ENCODE results near the gene TIAL1. TPM values are rescaled to one million over a fixed set of nuclear protein-coding genes. Genes with fewer than 3 reads are reported as not detected.
"Not testable (repeated sequence)": the region's sequence is repeated elsewhere in the genome, so short reads cannot be mapped to it uniquely, and the experiment has no call there.

Gene TIAL1
- total RNA-seq, 1 donor from 2014 or later = 192 TPM

GRCh38 chr10:119556081-119556480 lies 40.7 kb downstream of the TIAL1 start:
- intact Hi-C loops (cut with micrococcal nuclease); H3K9me3 Mint-ChIP-seq; DNase-seq (ENCODE audit: low spot score); H3K4me3 Mint-ChIP-seq; H3K36me3 Mint-ChIP-seq (ENCODE audit: low read depth); H3K27ac Mint-ChIP-seq; H3K4me1 Mint-ChIP-seq (ENCODE audit: low read depth): not testable (repeated sequence)
- peaks cover 12% of the 10 kb centered on the region for H3K27me3 Mint-ChIP-seq (ENCODE audit: insufficient read depth)

GRCh38 chr10:119555178-119555784 lies 41.5 kb downstream of the TIAL1 start:
- peaks cover 15% of the 10 kb centered on the region for H3K27me3 Mint-ChIP-seq (ENCODE audit: insufficient read depth)
- H3K4me3 Mint-ChIP-seq = no peak overlapping the region
- H3K27ac Mint-ChIP-seq = no peak overlapping the region
- DNase-seq (ENCODE audit: low spot score) = no peak
- H3K4me1 Mint-ChIP-seq (ENCODE audit: low read depth) = no peaks in the 10 kb centered on the region
- no peaks in the 10 kb centered on the region for H3K36me3 Mint-ChIP-seq (ENCODE audit: low read depth)
- H3K9me3 Mint-ChIP-seq = no peaks in the 10 kb centered on the region
- intact Hi-C loops (cut with micrococcal nuclease) = no loop called here

- DNase-seq (ENCODE audit: low spot score) = no peak
- no peaks in the 10 kb centered on the region for H3K4me1 Mint-ChIP-seq (ENCODE audit: low read depth)
- H3K9me3 Mint-ChIP-seq = no peaks in the 10 kb centered on the region
- no peak overlapping the region for H3K27ac Mint-ChIP-seq
- intact Hi-C loops (cut with micrococcal nuclease) = no loop called here
- peaks cover 36% of the 10 kb centered on the region for H3K27me3 Mint-ChIP-seq (ENCODE audit: insufficient read depth)
- no peaks in the 10 kb centered on the region for H3K36me3 Mint-ChIP-seq (ENCODE audit: low read depth)
- no peak overlapping the region for H3K4me3 Mint-ChIP-seq
Observed at GRCh38 chr10:119550827-119551226, 45.9 kb downstream of the TIAL1 start.

GRCh38 chr10:119549247-119549999 lies 47.3 kb downstream of the TIAL1 start:
- Mint-ChIP-seq H3K4me3 (no peak overlapping the region), H3K27me3 (ENCODE audit: insufficient read depth) (peaks cover 36% of the 10 kb centered on the region), H3K4me1 (ENCODE audit: low read depth) (no peaks in the 10 kb centered on the region), H3K27ac (no peak overlapping the region), H3K9me3 (no peaks in the 10 kb centered on the region), H3K36me3 (ENCODE audit: low read depth) (no peaks in the 10 kb centered on the region)
- no peak for DNase-seq (ENCODE audit: low spot score)
- intact Hi-C loops (cut with micrococcal nuclease) = loop anchor here (10.0 kb wide), 1 partner anchor 105 kb away; no protein-coding TSS in a partner anchor

GRCh38 chr10:119546009-119546408 lies 50.8 kb downstream of the TIAL1 start:
- H3K36me3 Mint-ChIP-seq (ENCODE audit: low read depth) = peaks cover 4% of the 10 kb centered on the region
- H3K4me3 Mint-ChIP-seq = no peak overlapping the region
- H3K27ac Mint-ChIP-seq = no peak overlapping the region
- DNase-seq (ENCODE audit: low spot score) = no peak
- no peaks in the 10 kb centered on the region for H3K9me3 Mint-ChIP-seq
- peaks cover 29% of the 10 kb centered on the region for H3K27me3 Mint-ChIP-seq (ENCODE audit: insufficient read depth)
- H3K4me1 Mint-ChIP-seq (ENCODE audit: low read depth) = peaks cover 12% of the 10 kb centered on the region
- intact Hi-C loops (cut with micrococcal nuclease) = loop anchor here (10.0 kb wide), 1 partner anchor 101 kb away; no protein-coding TSS in a partner anchor

- intact Hi-C loops (cut with micrococcal nuclease) = loop anchor here (10.0 kb wide), 1 partner anchor 101 kb away; no protein-coding TSS in a partner anchor
- H3K27ac Mint-ChIP-seq = no peak overlapping the region
- H3K9me3 Mint-ChIP-seq = no peaks in the 10 kb centered on the region
- peaks cover 7% of the 10 kb centered on the region for H3K36me3 Mint-ChIP-seq (ENCODE audit: low read depth)
- H3K4me3 Mint-ChIP-seq = no peak overlapping the region
- DNase-seq (ENCODE audit: low spot score) = no peak
- H3K4me1 Mint-ChIP-seq (ENCODE audit: low read depth) = peaks cover 19% of the 10 kb centered on the region
- peaks cover 26% of the 10 kb centered on the region for H3K27me3 Mint-ChIP-seq (ENCODE audit: insufficient read depth)
Observed at GRCh38 chr10:119545310-119545709, 51.5 kb downstream of the TIAL1 start.

GRCh38 chr10:119543814-119544642 lies 52.7 kb downstream of the TIAL1 start:
- Mint-ChIP-seq H3K27ac (peak overlapping the region; percentile 91), H3K9me3 (no peaks in the 10 kb centered on the region), H3K27me3 (ENCODE audit: insufficient read depth) (peaks cover 21% of the 10 kb centered on the region), H3K4me3 (peak overlapping the region; percentile 84), H3K36me3 (ENCODE audit: low read depth) (peaks cover 9% of the 10 kb centered on the region), H3K4me1 (ENCODE audit: low read depth) (peaks cover 32% of the 10 kb centered on the region)
- intact Hi-C loops (cut with micrococcal nuclease) = loop anchor here (2.0 to 10.0 kb wide), 4 partner anchors 99 to 463 kb away; partner anchors contain the start of genes EIF3A and PRDX3
- no peak for DNase-seq (ENCODE audit: low spot score)

- peaks cover 40% of the 10 kb centered on the region for H3K4me1 Mint-ChIP-seq (ENCODE audit: low read depth)
- peaks cover 15% of the 10 kb centered on the region for H3K27me3 Mint-ChIP-seq (ENCODE audit: insufficient read depth)
- intact Hi-C loops (cut with micrococcal nuclease) = loop anchor here (1.0 to 10.0 kb wide), 7 partner anchors 41 to 462 kb away; partner anchors contain the start of genes BAG3, EIF3A, PRDX3 and SEC23IP
- no peaks in the 10 kb centered on the region for H3K9me3 Mint-ChIP-seq
- peaks cover 12% of the 10 kb centered on the region for H3K36me3 Mint-ChIP-seq (ENCODE audit: low read depth)
- H3K4me3 Mint-ChIP-seq = peak overlapping the region; percentile 84
- peak overlapping the region; percentile 91 for H3K27ac Mint-ChIP-seq
- peak; percentile 50 for DNase-seq (ENCODE audit: low spot score)
Observed at GRCh38 chr10:119542988-119543813, 53.6 kb downstream of the TIAL1 start.

GRCh38 chr10:119542357-119542987 lies 54.3 kb downstream of the TIAL1 start, which contains the start of gene RGS10:
Gene RGS10 (minus strand): TSS chr10:119542719. CDS start chr10:119542638, 81 bp downstream.
- Mint-ChIP-seq H3K27me3 (ENCODE audit: insufficient read depth) (peaks cover 9% of the 10 kb centered on the region), H3K4me3 (peak within 1 kb of the TSS; percentile 97), H3K36me3 (ENCODE audit: low read depth) (peaks cover 12% of the 10 kb centered on the region), H3K4me1 (ENCODE audit: low read depth) (peaks cover 47% of the 10 kb centered on the region), H3K9me3 (no peaks in the 10 kb centered on the region), H3K27ac (peak within 1 kb of the TSS; percentile 91)
- peak; percentile 82 for DNase-seq (ENCODE audit: low spot score)
- intact Hi-C loops (cut with micrococcal nuclease) = loop anchor here (1.0 to 10.0 kb wide), 7 partner anchors 40 to 462 kb away; partner anchors contain the start of genes BAG3, EIF3A, PRDX3 and SEC23IP

- peaks cover 54% of the 10 kb centered on the region for H3K4me1 Mint-ChIP-seq (ENCODE audit: low read depth)
- peak overlapping the region; percentile 97 for H3K4me3 Mint-ChIP-seq
- H3K36me3 Mint-ChIP-seq (ENCODE audit: low read depth) = peaks cover 12% of the 10 kb centered on the region
- intact Hi-C loops (cut with micrococcal nuclease) = loop anchor here (1.0 to 10.0 kb wide), 12 partner anchors 24 to 461 kb away; partner anchors contain the start of genes BAG3, DENND10, EIF3A and PRDX3
- peak overlapping the region; percentile 91 for H3K27ac Mint-ChIP-seq
- no peaks in the 10 kb centered on the region for H3K9me3 Mint-ChIP-seq
- DNase-seq (ENCODE audit: low spot score) = peak; percentile 59
- peaks cover 6% of the 10 kb centered on the region for H3K27me3 Mint-ChIP-seq (ENCODE audit: insufficient read depth)
Observed at GRCh38 chr10:119541459-119542356, 55.1 kb downstream of the TIAL1 start.

- Mint-ChIP-seq H3K27ac (peak overlapping the region; percentile 91), H3K4me3 (peak overlapping the region; percentile 97), H3K4me1 (ENCODE audit: low read depth) (peaks cover 61% of the 10 kb centered on the region), H3K36me3 (ENCODE audit: low read depth) (peaks cover 12% of the 10 kb centered on the region), H3K27me3 (ENCODE audit: insufficient read depth) (peaks cover 4% of the 10 kb centered on the region), H3K9me3 (no peaks in the 10 kb centered on the region)
- intact Hi-C loops (cut with micrococcal nuclease) = loop anchor here (1.0 to 10.0 kb wide), 7 partner anchors 24 to 437 kb away; partner anchors contain the start of gene DENND10
- DNase-seq (ENCODE audit: low spot score) = peak; percentile 21
Observed at GRCh38 chr10:119541046-119541445, 55.7 kb downstream of the TIAL1 start.

Measured in activated T-helper 1 cell treated with anti-CD3 and anti-CD28 coated beads, Interleukin-12 subunit alpha, Interleukin-12 subunit beta, Interleukin-2, Interleukin-4 antibody, amounts not matched to agents 30 ng/mL and 10 ng/mL and 1 ng/mL, durations not matched to agents 14 hours and 24 hours and 36 hours (primary cell).